ENCODE data around the gene KLRD1.
"Not testable (repeated sequence)": the region's sequence is repeated elsewhere in the genome, so short reads cannot be mapped to it uniquely, and the experiment has no call there.

Gene KLRD1

GRCh38 chr12:10339053-10339840, 31.6 kb downstream of the KLRD1 start:
- no peak for DNase-seq

DNA sequence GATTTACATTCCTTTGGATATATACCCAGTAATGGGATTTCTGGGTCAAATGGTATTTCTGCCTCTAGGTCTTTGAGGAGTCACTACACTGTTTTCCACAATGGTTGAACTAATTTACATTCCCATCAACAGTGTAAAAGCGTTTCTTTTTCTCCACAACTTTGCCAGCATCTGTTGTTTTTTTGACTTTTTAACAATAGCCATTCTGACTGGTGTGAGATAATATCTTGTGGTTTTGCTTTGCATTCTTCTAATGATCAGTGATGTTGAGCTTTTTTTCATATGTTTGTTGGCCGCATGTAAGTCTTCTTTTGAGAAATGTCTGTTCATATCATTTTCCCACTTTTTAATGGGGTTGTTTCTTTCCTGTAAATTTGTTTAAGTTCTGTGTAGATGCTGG, 33.3 kb downstream of the KLRD1 start:
- not testable (repeated sequence) for DNase-seq

GRCh38 chr12:10341892-10342509, 34.3 kb downstream of the KLRD1 start:
- DNase-seq = no peak

DNA sequence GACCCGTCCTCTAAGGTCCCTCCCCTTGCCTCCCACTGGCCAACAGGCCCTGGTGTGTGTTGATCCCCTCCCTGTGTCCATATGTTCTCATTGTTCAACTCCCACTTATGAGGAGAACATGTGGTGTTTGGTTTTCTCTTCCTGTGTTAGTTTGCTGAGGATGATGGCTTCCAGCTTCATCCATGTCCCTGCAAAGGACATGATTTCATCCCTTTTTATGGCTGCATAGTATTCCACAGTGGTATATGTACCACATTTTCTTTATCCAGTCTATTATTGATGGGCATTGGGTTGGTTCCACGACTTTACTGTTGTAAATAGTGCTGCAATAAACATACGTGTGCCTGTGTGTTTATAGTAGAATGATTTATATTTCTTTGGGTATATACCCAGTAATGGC, 43.8 kb downstream of the KLRD1 start:
- not testable (repeated sequence) for DNase-seq

- DNase-seq = no peak
These were observed 46.4 kb downstream of the KLRD1 start for GRCh38 chr12:10354071-10354470.

GRCh38 chr12:10354502-10354901, 46.8 kb downstream of the KLRD1 start:
- no peak for DNase-seq

DNA sequence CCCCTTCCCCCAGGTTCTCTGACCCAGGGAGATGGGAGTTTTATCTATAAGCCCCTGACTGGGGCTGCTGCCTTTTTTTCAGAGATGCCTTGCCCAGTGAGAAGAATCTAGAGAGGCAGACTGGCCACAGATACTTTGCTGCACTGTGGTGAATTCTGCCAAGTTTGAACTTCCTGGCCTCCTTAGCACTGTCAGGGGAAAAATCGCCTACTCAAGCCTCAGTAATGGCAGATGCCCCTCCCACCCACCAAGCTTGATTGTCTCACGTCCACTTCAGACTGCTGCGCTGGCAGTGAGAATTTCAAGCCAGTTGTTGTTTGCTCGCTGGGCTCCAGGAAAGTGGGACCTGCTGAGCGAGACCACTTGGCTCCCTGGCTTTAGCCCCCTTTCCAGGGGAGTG, 50.5 kb downstream of the KLRD1 start:
- no peak for DNase-seq

DNA sequence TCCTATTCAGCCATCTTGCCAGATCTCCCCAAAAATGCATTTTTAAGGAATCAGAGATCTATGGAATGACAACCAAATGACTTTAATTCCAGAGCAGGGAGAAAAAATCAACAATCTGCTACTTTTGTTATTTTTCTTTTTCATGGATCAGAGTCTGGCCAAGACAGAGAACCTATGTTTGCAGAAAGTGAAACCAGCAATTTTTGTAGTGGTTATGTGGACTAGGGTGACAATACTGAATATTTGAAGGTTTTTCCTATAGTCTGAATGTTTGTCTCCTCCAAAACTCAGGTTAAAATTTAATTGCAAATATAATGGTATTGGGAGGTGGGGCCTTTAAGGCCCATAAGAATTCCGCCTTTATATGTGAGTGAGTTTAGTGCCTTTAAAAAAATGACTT, 51.3 kb downstream of the KLRD1 start:
- no peak for DNase-seq

DNA sequence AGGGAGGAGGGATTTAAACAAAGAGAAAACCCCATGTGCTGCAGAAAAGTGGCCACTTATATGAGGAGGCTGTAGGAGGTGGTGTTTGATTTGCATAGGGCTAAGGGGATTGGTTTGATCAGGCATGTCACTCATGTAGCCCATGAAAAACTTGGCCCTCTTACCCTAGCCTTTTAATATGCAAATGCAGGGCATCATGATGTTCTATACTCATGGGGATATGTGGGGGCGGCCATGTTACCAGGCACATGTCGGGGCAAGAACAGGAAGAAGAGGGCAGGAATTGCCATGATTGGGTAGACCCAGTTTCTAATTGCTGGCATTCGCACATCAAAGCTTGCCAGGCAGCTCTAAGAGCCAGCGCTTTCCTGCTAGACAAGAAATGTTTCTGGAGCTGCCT, 53.4 kb downstream of the KLRD1 start:
- DNase-seq = no peak

DNA sequence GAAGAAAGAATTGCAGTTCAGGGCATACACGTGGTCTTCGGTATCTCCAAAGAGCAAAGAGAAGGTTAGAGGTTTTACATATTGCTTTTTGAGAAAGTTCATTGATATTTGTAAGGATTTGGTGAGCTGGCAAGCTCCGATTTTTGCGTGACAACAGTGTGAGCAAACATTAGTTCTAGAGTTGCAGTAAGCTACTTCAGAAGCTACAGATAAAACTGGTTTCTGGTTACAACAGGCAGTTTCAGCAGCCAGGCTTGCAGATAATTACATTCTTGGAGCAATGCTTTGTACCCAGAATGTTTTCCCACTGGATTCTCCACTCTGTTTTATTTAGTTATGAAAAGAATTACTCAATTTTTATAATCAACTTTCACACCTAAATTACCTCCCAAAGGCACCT, 54.0 kb downstream of the KLRD1 start:
- no peak for DNase-seq

DNA sequence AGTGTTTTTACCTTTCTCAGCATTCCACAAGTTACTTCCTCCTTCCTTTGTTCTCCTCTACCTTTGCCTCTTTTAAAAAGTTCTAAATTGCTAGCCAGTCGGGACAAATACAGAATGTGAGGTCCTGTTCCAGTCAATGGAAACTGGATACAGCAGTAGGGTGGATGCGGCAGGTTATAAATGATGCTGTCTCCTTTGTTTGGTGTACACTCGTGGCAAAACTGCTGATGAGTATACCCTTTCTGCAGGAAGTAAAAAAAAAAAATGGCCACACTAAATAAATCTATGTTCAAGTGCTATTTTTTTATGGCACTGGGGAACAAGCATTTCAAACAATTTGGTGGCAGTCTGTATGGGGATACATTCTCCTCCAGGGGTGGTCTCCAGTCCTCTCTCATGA, 54.7 kb downstream of the KLRD1 start:
- DNase-seq = no peak

GRCh38 chr12:10362828-10363657, 55.4 kb downstream of the KLRD1 start:
- DNase-seq = no peak

GRCh38 chr12:10363658-10363913, 55.9 kb downstream of the KLRD1 start:
- no peak for DNase-seq

DNA sequence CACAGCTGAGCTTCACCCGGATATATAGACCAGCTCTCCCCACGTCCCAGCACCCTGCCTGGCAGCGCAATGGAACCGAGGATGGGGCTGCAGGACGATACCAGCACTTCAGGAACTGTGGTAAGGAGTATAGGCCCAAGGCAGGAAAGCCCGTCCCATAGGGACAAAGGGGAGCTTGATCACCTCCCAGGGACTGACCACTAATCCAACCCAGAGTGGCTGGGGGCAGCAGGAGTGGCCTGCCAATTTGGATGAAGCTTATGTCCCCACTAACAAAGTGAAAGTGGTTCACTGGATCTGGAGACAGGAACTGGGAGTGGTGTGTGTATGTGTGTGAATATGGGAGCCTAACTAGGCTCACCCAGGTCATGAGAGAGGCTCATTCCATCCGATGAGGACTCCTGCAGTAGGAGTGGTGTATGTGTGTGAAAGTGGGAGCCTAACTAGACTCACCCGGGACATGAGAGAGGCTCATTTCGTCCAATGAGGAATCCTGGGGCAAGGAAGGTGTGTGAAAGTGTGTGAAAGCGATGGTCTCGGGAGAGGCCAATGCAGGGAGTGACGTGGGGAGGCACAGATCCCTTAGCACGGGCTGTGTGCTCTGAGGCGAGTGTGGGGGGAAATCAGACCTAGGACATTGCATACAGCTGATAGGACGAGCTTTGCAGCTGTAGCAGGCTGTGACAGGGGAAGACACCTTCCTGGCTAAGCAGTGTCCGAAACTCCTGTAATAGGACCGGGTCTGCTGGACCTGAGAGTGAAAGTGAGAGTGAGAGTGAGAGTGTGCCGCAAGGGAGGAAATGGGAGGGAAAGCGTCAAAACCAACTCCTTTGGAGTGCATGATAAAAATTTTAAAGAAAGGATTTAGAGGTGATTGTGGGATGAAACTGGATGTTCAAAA, 56.5 kb downstream of the KLRD1 start:
- no peak for DNase-seq

GRCh38 chr12:10364815-10365622, 57.3 kb downstream of the KLRD1 start:
- no peak for DNase-seq

GRCh38 chr12:10365696-10366405, 58.2 kb downstream of the KLRD1 start:
- no peak for DNase-seq

GRCh38 chr12:10366875-10367274, 59.2 kb downstream of the KLRD1 start:
- DNase-seq = no peak

DNA sequence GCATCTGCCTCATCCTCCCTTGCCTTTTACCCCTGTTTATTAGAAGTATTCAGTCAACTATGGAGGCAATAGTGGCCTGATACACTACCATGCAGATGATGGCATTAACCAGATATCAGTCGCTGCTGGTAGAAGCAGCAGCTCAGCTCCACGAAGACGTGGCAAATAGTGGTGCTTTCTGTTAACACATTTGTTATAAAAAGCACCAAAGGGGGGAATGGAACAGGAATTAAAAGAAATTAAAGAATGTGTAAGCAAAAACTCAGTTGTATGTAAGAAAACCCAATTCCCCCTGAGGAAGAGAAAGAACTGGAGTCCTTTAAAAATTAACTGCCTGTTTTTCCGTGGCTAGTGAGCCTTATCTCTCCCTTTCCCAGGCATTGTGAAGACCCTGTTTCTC, 60.0 kb downstream of the KLRD1 start:
- DNase-seq = not testable (repeated sequence)

GRCh38 chr12:10368206-10369171, 60.8 kb downstream of the KLRD1 start:
- DNase-seq = no peak

Data from NCI-H446 treated with DMSO at 0.1 percent for 48 hours (cell line).